Measurements from ENCODE around the gene NTRK3.

The NTRK3 gene

DNA sequence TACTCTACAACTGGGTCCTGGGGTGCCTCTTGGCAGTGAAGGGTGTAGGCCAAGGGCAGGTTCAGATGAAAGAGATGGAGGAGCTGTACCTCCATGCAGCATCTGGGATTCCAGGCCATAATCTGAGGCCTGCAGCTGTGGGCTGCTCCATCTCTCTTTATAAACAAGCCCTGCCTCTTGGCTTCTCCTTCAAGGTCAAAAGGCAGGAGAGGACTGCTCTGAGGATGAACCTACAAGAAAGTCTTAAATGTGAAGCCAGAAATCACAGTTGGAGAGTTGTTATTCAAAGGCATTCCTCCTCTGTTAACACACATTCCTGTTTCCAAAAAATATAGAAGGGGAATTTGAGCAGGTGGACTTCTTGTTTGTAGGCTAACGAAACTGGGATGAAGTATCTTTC lies 355.5 kb downstream of the NTRK3 start:
- no peak overlapping the region for H3K4me3 ChIP-seq (ENCODE audit: low read depth, low read length)
- TF ChIP-seq, protein P1, sequence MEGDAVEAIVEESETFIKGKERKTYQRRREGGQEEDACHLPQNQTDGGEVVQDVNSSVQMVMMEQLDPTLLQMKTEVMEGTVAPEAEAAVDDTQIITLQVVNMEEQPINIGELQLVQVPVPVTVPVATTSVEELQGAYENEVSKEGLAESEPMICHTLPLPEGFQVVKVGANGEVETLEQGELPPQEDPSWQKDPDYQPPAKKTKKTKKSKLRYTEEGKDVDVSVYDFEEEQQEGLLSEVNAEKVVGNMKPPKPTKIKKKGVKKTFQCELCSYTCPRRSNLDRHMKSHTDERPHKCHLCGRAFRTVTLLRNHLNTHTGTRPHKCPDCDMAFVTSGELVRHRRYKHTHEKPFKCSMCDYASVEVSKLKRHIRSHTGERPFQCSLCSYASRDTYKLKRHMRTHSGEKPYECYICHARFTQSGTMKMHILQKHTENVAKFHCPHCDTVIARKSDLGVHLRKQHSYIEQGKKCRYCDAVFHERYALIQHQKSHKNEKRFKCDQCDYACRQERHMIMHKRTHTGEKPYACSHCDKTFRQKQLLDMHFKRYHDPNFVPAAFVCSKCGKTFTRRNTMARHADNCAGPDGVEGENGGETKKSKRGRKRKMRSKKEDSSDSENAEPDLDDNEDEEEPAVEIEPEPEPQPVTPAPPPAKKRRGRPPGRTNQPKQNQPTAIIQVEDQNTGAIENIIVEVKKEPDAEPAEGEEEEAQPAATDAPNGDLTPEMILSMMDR (IDR thresholded peaks at IDR 0.05; ENCODE audit: control insufficient read depth, extremely low read depth, insufficient read depth), result no peak
- no peak for DNase-seq (ENCODE audit: low read depth)

DNA sequence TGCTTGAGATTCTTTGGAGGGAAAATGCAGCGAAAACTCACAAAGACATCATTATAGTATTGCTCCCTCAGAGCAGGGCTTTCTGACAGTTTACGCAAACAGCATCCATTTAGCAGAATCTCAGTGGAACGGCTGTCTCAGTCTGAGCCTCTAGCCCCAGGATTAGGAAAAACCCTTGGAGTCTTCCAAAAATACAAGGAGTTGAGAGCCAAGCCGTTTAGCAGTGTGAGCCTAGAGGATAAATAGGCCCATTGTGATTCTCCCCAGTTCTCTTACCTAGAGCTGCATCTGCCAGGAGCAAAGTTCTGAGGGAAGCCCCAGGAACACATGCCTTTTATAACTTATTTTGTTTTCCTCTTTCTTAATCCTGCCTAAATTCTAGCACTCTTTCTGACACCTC lies 359.6 kb downstream of the NTRK3 start:
- H3K4me3 ChIP-seq (ENCODE audit: low read depth, low read length), result no peak overlapping the region
- TF ChIP-seq, protein P1 (IDR thresholded peaks at IDR 0.05; ENCODE audit: control insufficient read depth, extremely low read depth, insufficient read depth), result no peak
- DNase-seq (ENCODE audit: low read depth), result no peak

DNA sequence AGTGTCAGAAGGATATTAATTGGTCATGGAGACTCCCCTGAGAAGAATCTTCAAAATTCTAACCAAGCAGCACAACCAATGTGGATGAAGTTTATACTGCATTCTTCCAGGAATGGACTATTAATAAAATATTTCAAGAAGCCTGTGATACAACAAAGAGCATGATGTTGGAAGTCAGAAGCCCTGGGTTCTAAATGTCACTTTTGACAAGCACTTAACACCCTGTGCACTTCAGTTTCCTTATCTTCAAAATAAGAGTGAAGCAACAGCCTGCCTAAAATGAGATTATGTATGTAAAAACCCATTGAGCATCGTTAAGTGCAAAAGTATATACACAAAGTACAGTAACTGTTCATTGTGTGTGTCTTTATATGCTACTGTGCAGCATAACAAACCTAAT lies 369.4 kb downstream of the NTRK3 start:
- H3K4me3 ChIP-seq (ENCODE audit: low read depth, low read length), result no peak overlapping the region
- TF ChIP-seq, protein P1 (IDR thresholded peaks at IDR 0.05; ENCODE audit: control insufficient read depth, extremely low read depth, insufficient read depth), result no peak
- DNase-seq (ENCODE audit: low read depth), result no peak

DNA sequence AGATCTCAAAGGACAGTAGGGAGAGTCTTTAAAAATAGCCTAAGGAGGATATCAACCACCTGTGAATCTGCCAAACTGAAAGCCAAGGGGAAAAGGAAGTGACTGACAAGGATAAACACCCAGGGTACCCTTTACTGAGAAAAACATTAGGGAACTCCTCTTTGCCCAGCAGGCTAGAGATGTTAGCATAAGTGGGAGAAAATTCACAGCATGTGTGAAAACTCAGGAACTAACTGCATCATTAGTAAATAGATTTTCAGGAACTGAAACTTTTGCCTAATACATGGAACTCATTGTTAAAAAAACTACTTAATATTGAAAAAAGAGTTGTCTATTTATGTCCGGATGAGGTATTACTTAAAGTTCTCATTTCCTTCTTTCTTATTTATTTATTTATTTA lies 375.5 kb downstream of the NTRK3 start:
- no peak overlapping the region for H3K4me3 ChIP-seq (ENCODE audit: low read depth, low read length)
- TF ChIP-seq, protein P1 (IDR thresholded peaks at IDR 0.05; ENCODE audit: control insufficient read depth, extremely low read depth, insufficient read depth), result no peak
- DNase-seq (ENCODE audit: low read depth), result no peak

DNA sequence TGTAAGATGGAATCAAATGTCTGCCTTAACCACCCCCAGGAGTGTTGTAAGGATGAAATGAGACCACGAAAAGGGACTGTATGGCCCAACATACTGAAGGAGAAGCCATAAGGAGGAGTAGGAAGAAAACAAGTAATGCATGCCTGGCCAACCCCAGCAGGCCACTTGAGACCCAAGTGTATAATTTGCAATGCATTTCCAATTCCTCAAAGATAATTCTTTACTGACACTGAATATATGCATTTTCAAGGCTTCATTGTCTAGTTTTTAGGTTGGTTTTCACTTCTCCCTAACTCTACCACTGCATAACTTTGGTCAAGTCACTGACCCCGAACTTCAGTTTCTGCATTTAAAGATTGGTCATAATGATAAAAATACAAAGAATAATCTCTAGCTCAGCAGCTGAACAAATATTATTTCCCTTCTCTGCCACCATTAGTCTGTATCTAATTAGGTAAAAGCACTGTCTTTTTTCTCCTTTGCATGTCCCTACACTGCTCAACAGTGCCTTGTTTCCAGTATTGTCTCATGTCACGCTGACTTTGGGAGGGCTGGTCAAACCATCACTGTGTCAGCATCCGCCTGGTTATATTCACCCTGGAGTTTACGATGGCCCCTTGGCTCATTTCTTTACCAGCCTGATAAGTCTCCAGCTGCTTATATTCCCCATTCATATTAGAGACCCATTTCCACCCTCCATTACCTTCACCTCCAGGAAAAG lies 378.6 kb downstream of the NTRK3 start:
- H3K4me3 ChIP-seq (ENCODE audit: low read depth, low read length), result no peak overlapping the region
- TF ChIP-seq, protein P1 (IDR thresholded peaks at IDR 0.05; ENCODE audit: control insufficient read depth, extremely low read depth, insufficient read depth), result no peak
- DNase-seq (ENCODE audit: low read depth), result no peak

DNA sequence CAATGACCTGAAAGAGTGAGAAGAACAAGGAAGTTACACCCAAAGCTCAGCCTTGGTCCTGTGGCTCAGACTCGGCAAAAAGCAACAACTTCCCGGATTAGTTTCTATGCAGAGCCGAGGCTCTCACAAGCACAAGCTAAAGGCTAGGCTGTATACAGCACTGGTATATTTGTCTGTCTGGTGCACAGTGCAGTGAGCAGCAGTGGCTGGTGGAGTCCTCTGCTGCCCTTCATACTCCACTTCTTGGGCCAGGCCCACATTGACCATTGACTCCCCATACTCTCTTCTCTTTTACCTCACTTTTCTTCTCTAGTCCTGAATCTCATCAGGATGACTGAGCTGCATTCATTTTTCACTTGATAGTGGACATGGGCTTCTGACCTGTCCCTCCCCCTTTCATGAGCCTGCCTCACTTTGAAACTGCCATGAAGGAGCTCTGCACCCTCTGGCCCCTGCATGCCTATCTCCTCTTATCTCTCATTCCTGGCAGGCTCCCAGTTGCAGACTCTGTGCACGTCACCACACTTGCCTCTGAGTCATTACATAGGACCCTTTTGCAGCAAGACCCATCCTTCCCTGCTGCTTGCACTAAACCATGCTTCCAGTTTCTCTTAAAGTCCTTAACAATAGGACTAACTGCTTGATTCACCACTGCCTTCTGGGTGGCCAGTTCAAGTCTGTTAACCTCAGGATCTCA lies 379.3 kb downstream of the NTRK3 start:
- no peak for DNase-seq (ENCODE audit: low read depth)
- H3K4me3 ChIP-seq (ENCODE audit: low read depth, low read length), result no peak overlapping the region
- TF ChIP-seq, protein P1 (IDR thresholded peaks at IDR 0.05; ENCODE audit: control insufficient read depth, extremely low read depth, insufficient read depth), result no peak
